DND-41 (cell line): ENCODE results near the gene IDI1.
A peak's percentile ranks its signal among the peaks of the same experiment; 100 is the strongest.

Experiments
- ATAC-seq: fragments of 200-7000 bp; cut with Tn5 transposase; 3 replicates; pipeline ENCODE4 v1.9.1; 2021; ENCODE audit warnings: low read depth; ENCODE audit not compliant: insufficient read depth
- DNase-seq: peaks from one replicate; pipeline ENCODE4 v3.0.0-alpha.2; 2020
- H2AFZ ChIP-seq: 2 replicates; pipeline ENCODE4 v1.6.0; 2012; ENCODE audit warnings: low read depth, low read length
- H3K27ac ChIP-seq: 2 replicates; pipeline ENCODE4 v1.5.1; 2012; ENCODE audit warnings: low read length, inconsistent platforms
- H3K27me3 ChIP-seq: fragments of 200-600 bp; sonication (generic); 2 replicates; pipeline ENCODE4 v1.6.0; 2012; ENCODE audit warnings: low read length, mild to moderate bottlenecking, inconsistent platforms; ENCODE audit not compliant: insufficient read depth, poor library complexity
- H3K36me3 ChIP-seq: 2 replicates; pipeline ENCODE4 v1.5.1; 2012; ENCODE audit warnings: low read length, inconsistent platforms; ENCODE audit not compliant: insufficient read depth
- H3K4me1 ChIP-seq: 2 replicates; pipeline ENCODE4 v1.5.1; 2012; ENCODE audit warnings: mild to moderate bottlenecking, low read length; ENCODE audit not compliant: insufficient read depth
- H3K4me2 ChIP-seq: 2 replicates; pipeline ENCODE4 v1.6.0; 2012; ENCODE audit warnings: mild to moderate bottlenecking, moderate library complexity, low read length, inconsistent platforms; ENCODE audit not compliant: insufficient read depth
- H3K4me3 ChIP-seq, 2 experiments: fragments of 200-600 bp in 1 of 2; shearing (Covaris generic) in 1 of 2; 2 replicates each; pipeline ENCODE4 v1.5.1; 2012 to 2016; ENCODE audit warnings: inconsistent platforms in 2 of 2, low read length in 2 of 2, mild to moderate bottlenecking in 2 of 2, low read depth in 1 of 2, moderate library complexity in 1 of 2
- H3K79me2 ChIP-seq: 2 replicates; pipeline ENCODE4 v1.6.0; 2012; ENCODE audit warnings: low read length, inconsistent platforms; ENCODE audit not compliant: insufficient read depth
- H3K9ac ChIP-seq: 2 replicates; pipeline ENCODE4 v1.6.0; 2012; ENCODE audit warnings: low read depth, mild to moderate bottlenecking, inconsistent platforms, low read length, moderate library complexity
- H3K9me3 ChIP-seq: 2 replicates; pipeline ENCODE4 v1.5.1; 2012; ENCODE audit warnings: low read length, moderate library complexity, mild to moderate bottlenecking, inconsistent platforms; ENCODE audit not compliant: insufficient read depth, severe bottlenecking
- H4K20me1 ChIP-seq: 2 replicates; pipeline ENCODE4 v1.6.0; 2012; ENCODE audit warnings: low read length; ENCODE audit not compliant: insufficient read depth
- CTCF ChIP-seq: IDR thresholded peaks from 2 replicates; pipeline ENCODE4 v1.5.1; 2012; ENCODE audit warnings: borderline replicate concordance, low read length, moderate library complexity, mild to moderate bottlenecking; ENCODE audit not compliant: poor library complexity, severe bottlenecking; ENCODE audit errors: extremely low read depth
- EZH2 ChIP-seq: IDR thresholded peaks from 3 replicates; pipeline ENCODE4 v1.6.1; 2012; ENCODE audit warnings: borderline replicate concordance, low read depth, mild to moderate bottlenecking, moderate library complexity, low read length, inconsistent platforms; ENCODE audit not compliant: severe bottlenecking

The IDI1 gene

DNA sequence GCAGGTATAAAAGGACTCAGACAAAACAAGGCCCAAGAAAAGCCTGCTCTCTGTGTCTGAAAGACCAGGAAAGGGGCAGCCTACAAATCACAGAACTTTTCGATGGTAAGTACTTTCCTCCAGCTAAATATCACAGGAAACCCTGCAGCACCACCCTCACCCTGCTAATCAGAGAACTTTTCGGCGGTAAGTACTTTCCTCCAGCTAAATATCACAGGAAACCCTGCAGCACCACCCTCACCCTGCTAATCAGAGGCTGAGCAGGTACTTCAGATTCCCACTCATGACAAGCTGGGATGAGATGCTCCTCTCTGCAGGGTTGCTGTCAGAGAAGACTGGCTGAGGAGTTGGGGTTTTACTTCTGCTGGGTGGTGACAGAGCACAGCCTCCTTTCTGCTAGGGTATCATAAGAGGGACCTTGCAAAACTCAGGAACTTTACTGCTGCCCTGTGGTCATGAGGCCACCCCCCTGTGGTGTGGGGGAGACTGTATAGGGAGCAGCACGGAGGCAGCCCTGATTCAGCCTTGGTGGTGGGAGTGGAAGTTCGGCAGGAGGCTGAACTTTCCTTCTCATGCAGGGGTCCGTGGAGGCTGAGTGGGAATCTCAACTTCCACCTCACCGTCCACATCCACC, 14.4 kb upstream of the IDI1 start:
- Histone ChIP-seq H3K36me3 (peaks cover 22% of the 10 kb centered on the region), H3K4me2 (no peak overlapping the region), H2AFZ (no peak overlapping the region), H3K4me1 (peaks cover 48% of the 10 kb centered on the region), H3K4me3 (no peak overlapping the region), H3K9ac (no peak overlapping the region), H4K20me1 (peaks cover 40% of the 10 kb centered on the region), H3K27ac (peak overlapping the region; percentile 50; the same call in 1 of the 2 replicates), H3K9me3 (no peaks in the 10 kb centered on the region), H3K79me2 (peaks cover 78% of the 10 kb centered on the region), H3K27me3 (no peaks in the 10 kb centered on the region)
- TF ChIP-seq CTCF (no peak), EZH2 (no peak)
- DNase-seq (no peak), ATAC-seq (no peak)

- 0 out of 2 replicates have a peak overlapping the region, but pooled peaks have one; percentile 2 for H3K9ac ChIP-seq
- ATAC-seq, result peak; percentile 78
- H4K20me1 ChIP-seq, result peaks cover 41% of the 10 kb centered on the region
- peaks cover 26% of the 10 kb centered on the region for H3K36me3 ChIP-seq
- H3K79me2 ChIP-seq, result peaks cover 82% of the 10 kb centered on the region
- H3K4me2 ChIP-seq, result peak overlapping the region; percentile 18
- H3K27me3 ChIP-seq, result no peaks in the 10 kb centered on the region
- no peaks in the 10 kb centered on the region for H3K9me3 ChIP-seq
- H3K27ac ChIP-seq, result peak overlapping the region; percentile 57
- H3K4me3 ChIP-seq, result no peak overlapping the region
- peaks cover 60% of the 10 kb centered on the region for H3K4me1 ChIP-seq
- no peak for DNase-seq
- H2AFZ ChIP-seq, result no peak overlapping the region
- TF ChIP-seq CTCF (no peak), EZH2 (no peak)
Observed at GRCh38 chr10:1061930-1062774, 13.2 kb upstream of the IDI1 start.

- Histone ChIP-seq H3K9me3 (no peaks in the 10 kb centered on the region), H2AFZ (no peak overlapping the region), H3K4me3 (no peak overlapping the region), H3K27ac (no peak overlapping the region), H4K20me1 (peaks cover 42% of the 10 kb centered on the region), H3K9ac (no peak overlapping the region), H3K4me1 (peaks cover 67% of the 10 kb centered on the region), H3K36me3 (peaks cover 30% of the 10 kb centered on the region), H3K4me2 (peak overlapping the region; percentile 3; the same call in 1 of the 2 replicates), H3K79me2 (peaks cover 98% of the 10 kb centered on the region), H3K27me3 (no peaks in the 10 kb centered on the region)
- no peak for TF ChIP-seq EZH2
- no peak for TF ChIP-seq CTCF
- DNase-seq (no peak), ATAC-seq (no peak)
Observed at GRCh38 chr10:1059902-1060301, 11.0 kb upstream of the IDI1 start.
